Erythroblast (primary cell): Measurements from ENCODE around the gene GSTT2B.

Experiments used
- GATA1 ChIP-seq: IDR thresholded peaks from 2 replicates; pipeline ENCODE4 v1.6.1; 2011; ENCODE audit warnings: low read depth, mild to moderate bottlenecking, control low read depth, low read length, moderate library complexity
- POLR2A ChIP-seq: IDR thresholded peaks from 2 replicates; pipeline ENCODE4 v1.6.1; 2011; ENCODE audit warnings: mild to moderate bottlenecking, low read length

- TF ChIP-seq POLR2A = no peak
- TF ChIP-seq GATA1 = no peak
Measured at GRCh38 chr22:23969071-23969470, 8.1 kb upstream of the GSTT2B start.
